Keratinocyte (primary cell): ENCODE data around the gene IRX4.

Experiments used
- CTCF ChIP-seq, 3 experiments: IDR thresholded peaks in 1 of 3; conservative IDR thresholded peaks in 1 of 3; optimal IDR thresholded peaks in 1 of 3; 2 replicates in 2 of 3; 3 replicates in 1 of 3; pipeline versions ENCODE3 to v1.5.1; 2011; ENCODE audit warnings: low read length in 3 of 3, mild to moderate bottlenecking in 3 of 3, moderate library complexity in 2 of 3, control low read depth in 1 of 3, inconsistent platforms in 1 of 3; ENCODE audit not compliant: insufficient read depth in 2 of 3; ENCODE audit errors: extremely low read depth in 1 of 3
- EZH2 ChIP-seq: IDR thresholded peaks from one replicate; pipeline ENCODE4 v1.6.1; 2012; ENCODE audit warnings: inconsistent platforms, mild to moderate bottlenecking, low read length, moderate library complexity

DNA sequence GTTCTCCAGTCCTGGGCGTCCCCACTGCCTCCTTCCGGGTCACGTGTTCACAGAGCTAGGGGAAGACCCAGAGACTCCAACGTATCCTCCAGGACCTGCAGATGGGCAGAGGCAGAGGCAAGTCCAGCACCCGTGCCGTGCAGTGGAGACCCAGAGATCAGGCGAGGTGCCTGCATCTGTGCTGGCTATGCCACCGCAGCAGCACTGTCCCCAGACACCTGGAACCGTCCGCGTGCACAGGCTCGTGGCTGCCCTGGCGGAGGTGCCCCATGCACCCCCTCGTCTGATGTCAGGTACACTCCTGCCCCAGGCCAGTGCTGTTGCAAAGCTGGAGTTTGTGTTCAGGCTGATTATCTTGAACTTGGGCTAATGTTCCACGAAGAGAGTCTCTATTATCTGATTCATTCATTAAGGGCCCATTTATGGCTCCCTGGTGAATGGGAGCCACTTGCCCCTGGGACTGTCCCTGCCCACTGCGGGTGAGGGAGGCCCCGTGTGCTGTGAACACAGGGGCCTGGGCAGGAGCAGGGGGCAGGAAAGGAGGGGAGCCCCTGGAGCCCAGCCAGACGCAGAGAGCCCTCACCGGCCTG, 13.7 kb downstream of the IRX4 start:
- TF ChIP-seq CTCF (optimal IDR thresholded peaks at IDR 0.05 in 1 of 3, IDR thresholded peaks at IDR 0.05 in 1 of 3, conservative IDR thresholded peaks at IDR 0.05 in 1 of 3; ENCODE audit: extremely low read depth in 1 of 3, insufficient read depth in 2 of 3, low read length in 3 of 3), result no peak
- no peak for TF ChIP-seq EZH2
